Measurements from ENCODE around the gene PIK3R1.

Gene PIK3R1

DNA sequence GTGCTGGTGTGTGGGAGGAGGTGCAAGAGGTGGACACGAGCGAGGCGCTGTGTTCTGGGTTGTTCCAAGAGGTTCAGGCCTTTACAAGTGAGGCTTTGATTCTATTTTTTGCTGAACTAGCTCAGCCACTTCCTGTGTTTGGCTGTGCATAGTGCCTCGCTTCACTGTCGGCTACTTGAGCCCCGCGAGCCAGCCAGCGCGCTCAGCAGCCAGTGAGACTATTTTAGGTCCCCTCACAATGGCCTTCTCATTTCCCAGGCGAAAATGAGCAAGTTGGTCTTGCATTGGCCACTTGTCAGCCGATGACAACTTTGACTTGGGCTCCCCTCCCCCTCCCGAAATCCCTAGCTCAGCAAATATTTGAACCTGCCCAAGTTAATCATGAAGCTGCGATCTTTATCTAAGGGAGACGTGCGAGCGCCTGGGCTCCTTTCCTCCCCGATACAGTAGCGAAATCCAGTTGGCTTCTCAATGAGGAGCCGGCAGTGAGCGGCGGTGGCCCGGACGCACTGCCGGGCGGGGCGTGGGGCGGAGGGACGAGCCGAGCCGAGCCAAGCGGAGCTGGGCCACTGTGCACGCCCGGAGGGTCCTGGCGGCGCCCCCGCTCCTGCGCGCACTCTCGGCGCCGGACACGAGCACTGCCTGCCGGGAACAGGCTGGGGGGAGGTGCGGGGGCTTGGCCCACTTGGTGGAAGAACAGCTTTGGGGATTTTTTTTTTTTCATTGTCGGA is 72.6 kb downstream of the PIK3R1 start:
- TF ChIP-seq CTCF (IDR thresholded peaks at IDR 0.05; ENCODE audit: insufficient read depth, low read depth, low read length, missing control alignments) = no peak
- DNase-seq (ENCODE audit: low read depth) = peak; percentile 91
- H3K4me3 ChIP-seq (ENCODE audit: low read depth, low read length) = peak overlapping the region; percentile 85

- DNase-seq (ENCODE audit: low read depth) = no peak
- peak overlapping the region; percentile 85 for H3K4me3 ChIP-seq (ENCODE audit: low read depth, low read length)
- no peak for TF ChIP-seq CTCF (IDR thresholded peaks at IDR 0.05; ENCODE audit: insufficient read depth, low read depth, low read length, missing control alignments)
Observed at GRCh38 chr5:68288707-68289134, 73.2 kb downstream of the PIK3R1 start.

GRCh38 chr5:68289498-68289897 is 73.9 kb downstream of the PIK3R1 start:
- no peak for TF ChIP-seq CTCF (IDR thresholded peaks at IDR 0.05; ENCODE audit: insufficient read depth, low read depth, low read length, missing control alignments)
- peak overlapping the region; percentile 85 for H3K4me3 ChIP-seq (ENCODE audit: low read depth, low read length)
- no peak for DNase-seq (ENCODE audit: low read depth)

- no peak for DNase-seq (ENCODE audit: low read depth)
- no peak for TF ChIP-seq CTCF (IDR thresholded peaks at IDR 0.05; ENCODE audit: insufficient read depth, low read depth, low read length, missing control alignments)
- H3K4me3 ChIP-seq (ENCODE audit: low read depth, low read length) = peak overlapping the region; percentile 85
Observed at GRCh38 chr5:68290260-68290674, 74.7 kb downstream of the PIK3R1 start.

DNA sequence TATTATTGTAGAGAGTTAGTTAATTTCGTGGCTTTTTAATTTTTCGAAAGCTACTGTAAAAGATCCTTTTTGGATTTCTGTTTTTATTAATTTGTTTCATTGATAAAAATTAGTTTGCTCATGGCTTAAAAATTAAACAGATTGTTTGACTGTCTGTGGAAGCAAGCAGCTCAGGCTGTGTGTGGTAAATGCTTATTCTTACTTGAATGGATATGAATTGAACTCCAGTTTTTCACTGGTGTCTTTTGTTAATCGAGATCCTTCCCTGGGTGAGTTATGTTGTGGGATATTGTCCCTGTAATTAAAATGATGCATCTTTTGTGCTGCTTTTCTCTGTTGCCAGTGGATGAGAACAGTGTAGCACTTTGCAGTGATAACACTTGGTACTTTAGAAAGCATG is 75.3 kb downstream of the PIK3R1 start:
- no peak for DNase-seq (ENCODE audit: low read depth)
- TF ChIP-seq CTCF (IDR thresholded peaks at IDR 0.05; ENCODE audit: insufficient read depth, low read depth, low read length, missing control alignments) = no peak
- H3K4me3 ChIP-seq (ENCODE audit: low read depth, low read length) = peak overlapping the region; percentile 27; the same call in 1 of the 2 replicates

- no peak overlapping the region for H3K4me3 ChIP-seq (ENCODE audit: low read depth, low read length)
- no peak for TF ChIP-seq CTCF (IDR thresholded peaks at IDR 0.05; ENCODE audit: insufficient read depth, low read depth, low read length, missing control alignments)
- no peak for DNase-seq (ENCODE audit: low read depth)
Observed at GRCh38 chr5:68292316-68292715, 76.8 kb downstream of the PIK3R1 start.

- TF ChIP-seq CTCF (IDR thresholded peaks at IDR 0.05; ENCODE audit: insufficient read depth, low read depth, low read length, missing control alignments) = no peak
- DNase-seq (ENCODE audit: low read depth) = no peak
- H3K4me3 ChIP-seq (ENCODE audit: low read depth, low read length) = no peak overlapping the region
Observed at GRCh38 chr5:68295772-68296171, 80.2 kb downstream of the PIK3R1 start.
